Psoas muscle (tissue), 8 donors: ENCODE measurements around the gene PIGQ. TPM values are rescaled to one million over a fixed set of nuclear protein-coding genes. Genes with fewer than 3 reads are reported as not detected.
A peak's percentile ranks its signal among the peaks of the same experiment; 100 is the strongest.

Source experiments
- ATAC-seq, 4 donors: fragments of 200-7000 bp; cut with Tn5 transposase; one replicate each; pipeline ENCODE4 v1.9.1; 2020; ENCODE audit warnings: moderate library complexity in 3 of 4, mild to moderate bottlenecking in 2 of 4
- DNase-seq, 2 donors: peaks; one replicate each; pipeline ENCODE4 v3.0.0-alpha.2; 2020
- H3K27ac ChIP-seq: fragments of 200-600 bp; one replicate; pipeline ENCODE4 v1.8.0; 2022
- H3K27me3 ChIP-seq, 3 donors: fragments of 200-600 bp in 1 of 3; one replicate each; pipeline versions ENCODE4 v1.6.1 to v1.8.0; 2013 to 2022; ENCODE audit warnings: low read length in 2 of 3, mild to moderate bottlenecking in 2 of 3, moderate library complexity in 1 of 3; ENCODE audit not compliant: insufficient read depth in 3 of 3
- H3K36me3 ChIP-seq, 2 donors: fragments of 200-600 bp in 1 of 2; one replicate each; pipeline versions ENCODE4 v1.6.1 to v1.8.0; 2013 to 2022; ENCODE audit warnings: low read depth in 1 of 2, mild to moderate bottlenecking in 1 of 2, moderate library complexity in 1 of 2; ENCODE audit not compliant: insufficient read depth in 1 of 2
- H3K4me1 ChIP-seq: fragments of 200-600 bp; one replicate; pipeline ENCODE4 v1.8.0; 2022
- H3K4me3 ChIP-seq: fragments of 200-600 bp; one replicate; pipeline ENCODE4 v1.8.0; 2022; ENCODE audit warnings: mild to moderate bottlenecking
- H3K9me3 ChIP-seq: fragments of 200-600 bp; one replicate; pipeline ENCODE4 v1.8.0; 2022
- WGBS, 3 donors: extraction: QIAGEN DNeasy Blood & Tissue Kit; methylation state at CpG; one replicate each; pipeline versions ENCODE4 v1.1.6 to v1.1.7; 2013; 5-methylcytosine and 5-hydroxymethylcytosine counted together
- intact Hi-C, 2 donors: fragments of 100-400 bp; cut with DNase I; formaldehyde crosslinking; loops; one replicate each; pipeline versions ENCODE4 v1.11.0 to v1.14.2; 2022
- polyA plus RNA-seq, 3 donors: library from polyadenylated mRNA; stranded (reverse); fragments of 200-250 nt; gene quantifications; one replicate each; pipeline ENCODE4 v1.2.3, GENCODE V29; 2013
- total RNA-seq, 4 donors: library from RNA; stranded (reverse); fragmentation: NEBNext Ultra II Directional in 2 of 4; extraction: Animal tissue kit (Norgen Biotek cat#: 25700) in 2 of 4; gene quantifications; one replicate each; pipeline versions ENCODE4 v1.2.1 to v1.2.4, GENCODE V29; 2021 to 2023
- TF ChIP-seq, protein P1 (sequence below): fragments of 200-600 bp; IDR thresholded peaks from one replicate; pipeline ENCODE4 v1.8.0; 2022; ENCODE audit warnings: antibody characterized with exemption
- donor health status: healthy with polysubstance abuse.
- donor health status: DM: no; HTN: no; CAD: no; lungs with moderate emphysema.
- donor health status: Bipolar disorder and iron deficiency.
- donor health status: healthy.
- donor health status: DM: yes; HTN: yes; CAD: no.
- donor health status: DM: no; HTN: no; CAD: no.
- donor health status: DM: no; HTN: no; CAD: no.
- donor health status: DM: yes; HTN: yes; CAD: no.

The PIGQ gene
- total and polyA plus RNA-seq, 7 donors = 18.3 to 39.9 (median 26.3) TPM

- intact Hi-C loops = loop anchor here in 1 of 2 donors (5.0 kb wide), 1 partner anchor 38 kb away; no protein-coding TSS in a partner anchor
- ATAC-seq = no peak
- WGBS, 3 donors = 92 to 93% (median 92%) methylated on average over 13 of the region's 13 CpGs
Measured at GRCh38 chr16:615122-615521, 45.4 kb downstream of the PIGQ start.

DNA sequence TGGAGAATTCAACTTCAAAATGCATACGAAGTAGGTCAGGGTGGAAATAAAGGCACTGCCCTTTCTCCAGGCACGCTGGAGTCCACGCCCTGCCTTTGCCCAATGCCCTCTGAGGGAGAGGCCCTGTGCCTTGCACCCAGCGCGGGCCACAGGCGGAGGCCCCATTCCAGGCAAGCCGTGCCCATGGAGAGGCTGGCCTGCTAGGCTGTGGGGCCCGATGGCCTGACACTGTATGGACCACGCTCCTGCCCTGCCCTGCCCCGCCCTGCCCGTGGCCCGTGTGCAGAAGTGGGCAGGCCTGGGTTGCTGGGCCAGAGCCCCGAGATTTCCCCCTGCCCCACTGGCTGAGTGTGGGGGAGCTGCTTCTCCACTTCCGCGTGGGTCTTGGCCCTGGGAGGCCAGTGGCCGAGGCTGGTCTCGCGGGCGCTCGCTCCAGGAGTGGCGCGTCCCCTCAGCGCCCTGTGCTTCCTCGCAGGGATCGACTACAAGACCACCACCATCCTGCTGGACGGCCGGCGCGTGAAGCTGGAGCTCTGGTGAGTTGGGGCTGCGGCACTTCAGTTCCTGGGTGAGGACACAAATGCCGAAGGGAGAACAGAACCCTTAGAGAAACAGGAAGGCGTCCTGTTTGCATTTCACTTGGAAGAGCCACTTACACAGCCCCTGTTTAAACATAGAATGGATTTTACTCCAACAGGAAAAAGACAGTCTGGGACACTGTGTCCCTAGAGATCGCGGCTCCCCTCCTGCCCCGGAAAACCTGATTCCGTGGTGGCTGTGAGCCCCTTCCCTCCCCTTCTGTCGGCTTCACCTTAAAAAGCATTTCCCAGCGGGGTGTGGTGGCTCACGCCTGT is 47.2 kb downstream of the PIGQ start:
- ATAC-seq (peak in 3 of 4 donors; percentile 15 to 41 (median 30)), DNase-seq (no peak)

More at GRCh38 chr16:615122-615521, 45.4 kb downstream of the PIGQ start:
- no peak for DNase-seq
- peaks cover 11% of the 10 kb centered on the region for H3K4me1 ChIP-seq
- H3K9me3 ChIP-seq = no peaks in the 10 kb centered on the region
- H3K27me3 ChIP-seq = no peaks in the 10 kb centered on the region
- TF ChIP-seq, protein P1, sequence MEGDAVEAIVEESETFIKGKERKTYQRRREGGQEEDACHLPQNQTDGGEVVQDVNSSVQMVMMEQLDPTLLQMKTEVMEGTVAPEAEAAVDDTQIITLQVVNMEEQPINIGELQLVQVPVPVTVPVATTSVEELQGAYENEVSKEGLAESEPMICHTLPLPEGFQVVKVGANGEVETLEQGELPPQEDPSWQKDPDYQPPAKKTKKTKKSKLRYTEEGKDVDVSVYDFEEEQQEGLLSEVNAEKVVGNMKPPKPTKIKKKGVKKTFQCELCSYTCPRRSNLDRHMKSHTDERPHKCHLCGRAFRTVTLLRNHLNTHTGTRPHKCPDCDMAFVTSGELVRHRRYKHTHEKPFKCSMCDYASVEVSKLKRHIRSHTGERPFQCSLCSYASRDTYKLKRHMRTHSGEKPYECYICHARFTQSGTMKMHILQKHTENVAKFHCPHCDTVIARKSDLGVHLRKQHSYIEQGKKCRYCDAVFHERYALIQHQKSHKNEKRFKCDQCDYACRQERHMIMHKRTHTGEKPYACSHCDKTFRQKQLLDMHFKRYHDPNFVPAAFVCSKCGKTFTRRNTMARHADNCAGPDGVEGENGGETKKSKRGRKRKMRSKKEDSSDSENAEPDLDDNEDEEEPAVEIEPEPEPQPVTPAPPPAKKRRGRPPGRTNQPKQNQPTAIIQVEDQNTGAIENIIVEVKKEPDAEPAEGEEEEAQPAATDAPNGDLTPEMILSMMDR = no peak
- H3K27ac ChIP-seq = no peak overlapping the region
- peaks cover 0 to 22% of the 10 kb centered on the region in 2 donors for H3K36me3 ChIP-seq
- H3K4me3 ChIP-seq = no peak overlapping the region

DNA sequence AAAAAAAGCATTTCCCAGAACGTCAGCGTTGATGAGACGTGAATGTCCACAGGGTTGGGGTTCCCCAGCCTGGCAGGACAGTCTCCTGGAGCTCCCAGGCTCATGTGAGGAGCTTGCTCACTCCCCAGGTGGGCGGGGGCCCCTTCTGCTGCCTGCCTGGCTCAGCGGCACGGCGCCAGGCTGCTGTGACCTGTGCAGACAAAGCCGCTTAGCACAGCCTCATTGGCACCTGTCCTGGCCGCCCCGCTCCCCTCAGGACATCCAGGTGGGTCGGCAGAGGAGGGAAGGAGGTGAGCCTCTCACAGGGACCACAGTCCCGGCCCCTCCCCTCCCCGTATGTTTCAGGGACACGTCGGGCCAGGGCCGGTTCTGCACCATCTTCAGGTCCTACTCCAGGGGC is 48.1 kb downstream of the PIGQ start:
- 84 to 87% (median 86%) methylated on average over 16 of the region's 16 CpGs for WGBS, 3 donors
- no peak for ATAC-seq
- intact Hi-C loops = loop anchor here in 1 of 2 donors (5.0 kb wide), 1 partner anchor 41 kb away; no protein-coding TSS in a partner anchor

More for the DNA sequence above, 47.2 kb downstream of the PIGQ start:
- TF ChIP-seq, protein P1 = no peak
- Histone ChIP-seq H3K36me3 (peaks cover 0 to 22% of the 10 kb centered on the region in 2 donors), H3K4me3 (no peak overlapping the region), H3K27me3 (no peaks in the 10 kb centered on the region), H3K27ac (no peak overlapping the region), H3K9me3 (no peaks in the 10 kb centered on the region), H3K4me1 (no peaks in the 10 kb centered on the region)
- WGBS, 3 donors = 92 to 94% (median 94%) methylated on average over 38 to 39 of the region's 39 CpGs
- intact Hi-C loops = loop anchor here in 1 of 2 donors (5.0 kb wide), 1 partner anchor 40 kb away; no protein-coding TSS in a partner anchor

DNA sequence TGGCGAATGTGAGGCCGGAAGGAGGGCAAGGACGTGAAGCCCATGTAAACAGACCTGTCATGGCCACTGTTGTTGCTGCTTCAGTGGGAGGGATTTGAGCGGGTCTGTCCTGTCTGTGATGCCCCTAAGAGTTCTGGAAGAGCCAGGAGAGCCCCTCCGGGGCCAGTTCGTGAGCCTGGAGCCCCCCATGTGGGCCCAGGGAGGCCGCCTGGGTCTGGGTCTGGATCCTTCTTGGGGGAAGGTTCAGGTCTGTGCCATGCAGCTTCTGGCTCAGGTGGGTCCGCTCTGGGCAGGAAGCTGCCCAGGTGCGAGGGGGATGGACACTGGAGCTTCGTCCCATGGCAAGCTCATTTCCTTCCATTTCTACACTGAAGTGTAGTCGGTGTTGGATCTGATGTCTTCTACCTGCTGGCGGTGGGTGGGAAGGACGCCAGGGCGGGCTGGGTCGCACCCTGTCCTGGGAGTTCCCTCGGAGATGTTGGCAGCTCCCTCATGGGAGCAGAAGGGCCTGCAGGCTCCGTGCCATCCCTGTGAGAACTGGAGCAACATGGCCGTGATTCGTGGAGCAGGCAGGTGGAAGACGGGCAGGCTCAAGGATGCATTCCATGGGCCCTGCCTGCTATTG is 49.8 kb downstream of the PIGQ start:
- WGBS, 3 donors = 85 to 93% (median 89%) methylated on average over 20 of the region's 20 CpGs
- DNase-seq (no peak), ATAC-seq (no peak)
- Histone ChIP-seq H3K4me3 (no peak overlapping the region), H3K36me3 (peaks cover 0 to 22% of the 10 kb centered on the region in 2 donors), H3K4me1 (no peaks in the 10 kb centered on the region), H3K27ac (no peak overlapping the region), H3K27me3 (no peaks in the 10 kb centered on the region), H3K9me3 (no peaks in the 10 kb centered on the region)
- intact Hi-C loops = loop anchor here in 1 of 2 donors (5.0 kb wide), 1 partner anchor 42 kb away; no protein-coding TSS in a partner anchor
- TF ChIP-seq, protein P1 = no peak

More for the DNA sequence above, 48.1 kb downstream of the PIGQ start:
- Histone ChIP-seq H3K4me1 (no peaks in the 10 kb centered on the region), H3K36me3 (peaks cover 0 to 22% of the 10 kb centered on the region in 2 donors), H3K27ac (no peak overlapping the region), H3K9me3 (no peaks in the 10 kb centered on the region), H3K4me3 (no peak overlapping the region), H3K27me3 (no peaks in the 10 kb centered on the region)
- no peak for DNase-seq
- TF ChIP-seq, protein P1 = no peak
